Measurements from ENCODE around the gene ZNF568. TPM values are rescaled to one million over a fixed set of nuclear protein-coding genes. Genes with fewer than 3 reads are reported as not detected.

Gene ZNF568
- total and polyA plus RNA-seq, 9 of the 15 experiments (the other 6 are each of a cell fraction or from before 2014, with no cell fraction given), result 0.04 to 0.36 (median 0.07) TPM; not detected in 1

- ChIA-PET CTCF (ENCODE audit: low intra/inter-chr PET ratio) (no interaction called here), POLR2A (no interaction called here)
- Histone ChIP-seq H2AFZ (ENCODE audit: low read depth, low read length) (no peak overlapping the region), H3K4me2 (ENCODE audit: insufficient read depth, low read length) (no peak overlapping the region), H3K27me3 (ENCODE audit: control insufficient read depth in 2 of 2, insufficient read depth in 2 of 2, low read length in 2 of 2) (no peaks in the 10 kb centered on the region), H3K4me3 (no peak overlapping the region), H3K9ac (ENCODE audit: insufficient read depth in 1 of 2, low read depth in 2 of 2, low read length in 2 of 2) (no peak overlapping the region), H3K4me1 (replicated peaks in 1 of 2; ENCODE audit: control insufficient read depth in 2 of 2, insufficient read depth in 2 of 2, low read length in 2 of 2) (no peaks in the 10 kb centered on the region; a peak in 1 of 5 replicates), H3K9me3 (replicated peaks; ENCODE audit: control insufficient read depth, insufficient read depth, low read depth, low read length) (peaks cover 3% of the 10 kb centered on the region; the same call in 1 of the 2 replicates), H3K27ac (ENCODE audit: extremely low read depth, low read depth, low read length) (no peak overlapping the region), H3K9me1 (ENCODE audit: control insufficient read depth, insufficient read depth, low read length) (no peaks in the 10 kb centered on the region), H4K20me1 (replicated peaks; ENCODE audit: control insufficient read depth, insufficient read depth, low read length) (no peaks in the 10 kb centered on the region), H3K79me2 (ENCODE audit: control insufficient read depth, insufficient read depth, low read length) (no peaks in the 10 kb centered on the region), H3K36me3 (ENCODE audit: control insufficient read depth, insufficient read depth, low read length) (no peaks in the 10 kb centered on the region)
- no TSS peak for BruUV-seq (replicated peaks)
- ATAC-seq, result no peak
- intact Hi-C loops (cut with micrococcal nuclease), result no loop called here
- in situ Hi-C loops (cut with MboI), result no loop called here
- FAIRE-seq, result no peak
- DNase-seq (ENCODE audit: extremely low read depth in 1 of 4, low spot score in 3 of 4), result no peak
- WGBS (ENCODE audit: insufficient coverage, low coverage, missing lambda C conversion rate), result 2% methylated on average over 7 of the region's 7 CpGs
- TF ChIP-seq HOMEZ (CRISPR knock-in tag; IDR thresholded peaks at IDR 0.05) (no peak), PHF8 (IDR thresholded peaks at IDR 0.05; ENCODE audit: borderline replicate concordance, low read length) (no peak), ZBTB12 (CRISPR knock-in tag; IDR thresholded peaks at IDR 0.05) (no peak), XRCC3 (IDR thresholded peaks at IDR 0.05) (no peak), GATAD2B (IDR thresholded peaks at IDR 0.05; ENCODE audit: borderline replicate concordance) (no peak), HDAC2 (IDR thresholded peaks at IDR 0.05) (no peak), ZFP1 (CRISPR knock-in tag; IDR thresholded peaks at IDR 0.05) (no peak), CBX2 (IDR thresholded peaks at IDR 0.05; ENCODE audit: insufficient read depth, low read length, poor library complexity, severe bottlenecking) (no peak), MEF2A (IDR thresholded peaks at IDR 0.05; ENCODE audit: control insufficient read depth, low read depth, low read length) (no peak), PRMT5 (CRISPR knock-in tag; IDR thresholded peaks at IDR 0.05) (no peak), CGGBP1 (CRISPR knock-in tag; IDR thresholded peaks at IDR 0.05) (no peak), ZNF57 (CRISPR knock-in tag; IDR thresholded peaks at IDR 0.05) (no peak), NFE2L1 (tag; IDR thresholded peaks at IDR 0.05; ENCODE audit: borderline replicate concordance, low read depth) (no peak), SNIP1 (IDR thresholded peaks at IDR 0.05; ENCODE audit: low read depth) (no peak), ATF2 (CRISPR knock-in tag; IDR thresholded peaks at IDR 0.05) (no peak), E2F8 (IDR thresholded peaks at IDR 0.05; ENCODE audit: low read depth, partially characterized antibody) (no peak)
Measured at GRCh38 chr19:36916991-36917390, 859 bp downstream of the ZNF568 start.

All from K562 (cell line).